ENCODE data around the gene MMP23B. TPM values are rescaled to one million over a fixed set of nuclear protein-coding genes. Genes with fewer than 3 reads are reported as not detected.

MMP23B gene
- total and polyA plus RNA-seq, 2 of the 8 experiments (the other 6 are each of a cell fraction or from before 2014, with no cell fraction given): 9.2 to 14.6 TPM

DNA sequence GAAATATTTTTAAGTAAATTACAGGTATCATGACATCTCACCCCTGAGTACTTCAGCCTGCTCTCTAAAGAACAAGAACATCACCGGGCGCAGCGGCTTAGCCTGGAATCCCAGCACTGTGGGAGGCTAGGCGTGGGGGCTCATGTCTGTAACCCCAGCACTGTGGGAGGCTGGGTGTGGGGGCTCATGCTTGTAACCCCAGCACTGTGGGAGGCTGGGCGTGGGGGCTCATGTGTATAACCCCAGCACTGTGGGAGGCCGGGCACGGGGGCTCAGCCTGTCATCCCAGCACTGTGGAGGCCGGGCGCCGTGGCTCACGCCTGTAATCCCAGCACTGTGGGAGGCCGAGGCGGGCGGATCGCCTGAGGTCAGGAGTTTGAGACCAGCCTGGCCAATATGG lies 34.6 kb downstream of the MMP23B start (continued):
- no peak for TF ChIP-seq GABPA (IDR thresholded peaks at IDR 0.05; ENCODE audit: borderline replicate concordance, insufficient read depth, low read length)
- TF ChIP-seq, protein P1, sequence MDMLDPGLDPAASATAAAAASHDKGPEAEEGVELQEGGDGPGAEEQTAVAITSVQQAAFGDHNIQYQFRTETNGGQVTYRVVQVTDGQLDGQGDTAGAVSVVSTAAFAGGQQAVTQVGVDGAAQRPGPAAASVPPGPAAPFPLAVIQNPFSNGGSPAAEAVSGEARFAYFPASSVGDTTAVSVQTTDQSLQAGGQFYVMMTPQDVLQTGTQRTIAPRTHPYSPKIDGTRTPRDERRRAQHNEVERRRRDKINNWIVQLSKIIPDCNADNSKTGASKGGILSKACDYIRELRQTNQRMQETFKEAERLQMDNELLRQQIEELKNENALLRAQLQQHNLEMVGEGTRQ (IDR thresholded peaks at IDR 0.05; ENCODE audit: low read length): no peak
